Bronchial epithelial cell (primary cell): ENCODE measurements around the gene ABR. TPM values are rescaled to one million over a fixed set of nuclear protein-coding genes. Genes with fewer than 3 reads are reported as not detected.

Experiments used
- DNase-seq: peaks from one replicate; pipeline ENCODE4 v3.0.0-alpha.2; 2010; ENCODE audit warnings: low read depth
- FAIRE-seq: peaks from 2 replicates; lab custom pipeline; 2011; peaks lifted over from hg19 to GRCh38; lab: Jason Lieb, UNC
- H3K27me3 ChIP-seq: 2 replicates; pipeline ENCODE4 v1.5.1; 2011; ENCODE audit warnings: low read length; ENCODE audit not compliant: control insufficient read depth, insufficient read depth
- H3K36me3 ChIP-seq: 2 replicates; pipeline ENCODE4 v1.5.1; 2011; ENCODE audit warnings: low read length; ENCODE audit not compliant: control insufficient read depth, insufficient read depth
- H3K4me3 ChIP-seq: 2 replicates; pipeline ENCODE4 v1.5.1; 2011; ENCODE audit warnings: mild to moderate bottlenecking, low read depth, low read length, control low read depth
- CTCF ChIP-seq: IDR thresholded peaks from 2 replicates; pipeline ENCODE4 v1.5.1; 2011; ENCODE audit warnings: mild to moderate bottlenecking, moderate library complexity, low read length, control low read depth, inconsistent platforms; ENCODE audit not compliant: insufficient read depth, severe bottlenecking
- total RNA-seq: library from RNA; depleted of rRNA; stranded (reverse); fragments of >200 nt; gene quantifications from 2 replicates; pipeline ENCODE4 v1.2.1, GENCODE V29; 2014

ABR gene
- total RNA-seq, 1 donor from 2014 or later: 18.7 TPM

DNA sequence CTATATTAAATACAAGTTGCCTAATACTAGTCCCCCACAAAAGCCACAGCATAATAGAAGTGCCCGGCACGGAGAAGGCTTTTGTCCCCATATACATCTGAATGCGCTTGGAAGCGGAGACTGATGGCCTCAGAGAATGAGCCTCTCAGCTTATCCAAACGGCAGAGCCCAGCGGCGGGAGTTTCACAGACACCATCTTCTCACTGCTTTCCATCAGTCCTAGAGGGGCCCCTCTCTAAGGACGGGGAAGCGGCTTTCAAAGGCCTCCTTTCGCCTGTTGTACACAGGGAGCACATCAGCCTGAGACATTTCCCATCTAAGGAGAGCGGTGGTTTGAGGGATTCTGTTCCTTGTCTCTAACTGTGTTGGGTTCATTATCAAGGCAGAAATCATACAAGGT lies 217.1 kb downstream of the ABR start:
- no peak for FAIRE-seq
- DNase-seq: no peak
- Histone ChIP-seq H3K36me3 (peaks cover 6% of the 10 kb centered on the region), H3K4me3 (no peak overlapping the region), H3K27me3 (no peaks in the 10 kb centered on the region)
- no peak for TF ChIP-seq CTCF

DNA sequence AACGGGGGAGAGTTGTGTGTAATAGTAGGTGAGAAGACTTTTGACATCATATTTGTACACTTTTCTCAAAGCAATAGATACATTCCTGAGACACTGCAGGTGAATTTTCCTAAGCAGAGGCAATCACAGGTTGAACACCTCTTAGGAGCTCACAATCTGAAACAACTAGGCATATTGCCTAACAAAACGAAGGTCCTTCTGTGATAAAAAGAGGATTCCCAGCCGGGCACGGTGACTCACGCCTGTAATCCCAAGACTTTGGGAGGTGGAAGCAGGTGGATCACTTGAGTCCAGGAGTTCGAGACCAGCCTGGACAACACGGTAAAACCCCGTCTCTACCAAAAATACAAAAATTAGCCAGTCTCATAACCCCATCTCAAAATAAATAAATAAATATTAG lies 217.6 kb downstream of the ABR start:
- no peak overlapping the region for H3K4me3 ChIP-seq
- peaks cover 5% of the 10 kb centered on the region for H3K36me3 ChIP-seq
- TF ChIP-seq CTCF: no peak
- FAIRE-seq: no peak
- no peak for DNase-seq
- H3K27me3 ChIP-seq: no peaks in the 10 kb centered on the region

- no peaks in the 10 kb centered on the region for H3K27me3 ChIP-seq
- H3K4me3 ChIP-seq: no peak overlapping the region
- no peak for TF ChIP-seq CTCF
- no peak for DNase-seq
- peaks cover 6% of the 10 kb centered on the region for H3K36me3 ChIP-seq
- FAIRE-seq: no peak
Observed at GRCh38 chr17:958712-959451, 220.9 kb downstream of the ABR start.

DNA sequence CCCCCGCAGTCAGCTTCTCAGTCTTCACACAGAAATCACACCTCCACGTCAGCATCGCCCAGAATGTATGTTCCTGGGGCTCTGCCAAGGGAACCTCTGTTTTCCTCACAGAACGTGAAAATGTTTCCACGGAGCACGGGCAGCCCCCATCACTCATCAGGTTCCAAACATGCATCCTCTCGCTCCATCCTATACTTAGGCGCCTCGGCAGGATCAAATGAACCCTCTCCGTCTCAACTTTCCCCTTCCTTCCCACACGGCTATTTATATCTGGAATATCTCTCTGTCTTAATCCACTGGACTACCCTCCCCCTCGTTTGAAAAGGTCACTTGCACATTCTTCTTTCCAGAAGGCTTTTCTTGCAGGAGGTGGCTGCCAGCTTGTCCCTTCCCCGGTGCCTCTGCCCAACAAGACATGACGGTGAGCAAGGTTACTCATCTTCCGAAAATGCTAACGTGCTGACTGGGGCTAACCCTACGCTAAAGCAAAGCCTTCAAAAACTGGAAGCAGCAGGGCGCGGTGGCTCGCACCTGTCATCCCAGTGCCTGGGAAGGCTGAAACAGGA lies 221.8 kb downstream of the ABR start:
- TF ChIP-seq CTCF: no peak
- FAIRE-seq: no peak
- DNase-seq: no peak

DNA sequence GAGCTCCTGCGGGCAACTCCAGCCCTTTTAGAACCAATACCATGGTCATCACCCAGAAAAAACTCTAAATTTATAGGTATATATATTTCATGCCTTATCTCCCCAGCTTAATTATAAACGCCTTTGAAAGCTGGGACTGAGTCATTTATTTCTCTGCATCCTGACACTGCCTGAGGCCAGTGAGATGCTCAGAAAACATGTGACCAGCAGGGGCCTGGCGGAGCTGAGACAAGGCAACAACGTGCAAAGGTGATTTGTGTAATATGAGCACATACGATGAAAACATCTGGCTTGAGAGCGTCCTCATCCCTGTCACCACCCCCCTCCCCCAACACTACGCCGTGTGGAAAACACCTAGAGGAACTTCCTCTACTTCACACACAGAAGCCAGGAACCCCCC lies 222.9 kb downstream of the ABR start:
- FAIRE-seq (peak; percentile 68), DNase-seq (peak; percentile 83)
- H3K27me3 ChIP-seq: no peaks in the 10 kb centered on the region
- no peak overlapping the region for H3K4me3 ChIP-seq
- TF ChIP-seq CTCF: no peak
- H3K36me3 ChIP-seq: peaks cover 4% of the 10 kb centered on the region

More for the DNA sequence above, 221.8 kb downstream of the ABR start:
- Histone ChIP-seq H3K4me3 (no peak overlapping the region), H3K27me3 (no peaks in the 10 kb centered on the region), H3K36me3 (peaks cover 6% of the 10 kb centered on the region)
